Common myeloid progenitor, CD34-positive (primary cell): Measurements from ENCODE around the gene DCUN1D4.

ENCODE experiments used
- CTCF ChIA-PET: fragments of 350-600 bp; sonication (Branson Sonifier 250); formaldehyde crosslinking; loops from one replicate; lab custom pipeline; 2021; ENCODE audit warnings: antibody characterized with exemption; lab: Charles Lee
- POLR2A ChIA-PET: fragments of 350-600 bp; sonication (Branson Sonifier 250); formaldehyde crosslinking; loops from one replicate; lab custom pipeline; 2021; ENCODE audit warnings: antibody characterized with exemption; lab: Charles Lee
- DNase-seq, 3 donors: peaks; one replicate each; pipeline versions ENCODE4 v3.0.0 to v3.0.0-alpha.2; 2013
- H3K27ac ChIP-seq, 2 experiments: 1 replicate in 1 of 2; 2 replicates in 1 of 2; pipeline ENCODE4 v1.7.0; 2013; ENCODE audit warnings: inconsistent platforms in 2 of 2, low read length in 2 of 2, mild to moderate bottlenecking in 2 of 2, low read depth in 1 of 2, moderate library complexity in 1 of 2; ENCODE audit not compliant: severe bottlenecking in 2 of 2, insufficient read depth in 1 of 2, poor library complexity in 1 of 2
- H3K27me3 ChIP-seq, 5 experiments: replicated peaks in 2 of 5; 1 replicate in 3 of 5; 2 replicates in 2 of 5; pipeline versions ENCODE4 v1.6.1 to v1.7.0; 2013; ENCODE audit warnings: low read length in 4 of 5, mild to moderate bottlenecking in 2 of 5, moderate library complexity in 2 of 5, inconsistent platforms in 1 of 5; ENCODE audit not compliant: insufficient read depth in 5 of 5, control insufficient read depth in 4 of 5
- H3K36me3 ChIP-seq, 4 experiments: 1 replicate in 2 of 4; 2 replicates in 2 of 4; pipeline versions ENCODE4 v1.6.1 to v1.7.0; 2013; ENCODE audit warnings: low read length in 3 of 4, control low read depth in 1 of 4, mild to moderate bottlenecking in 1 of 4; ENCODE audit not compliant: control insufficient read depth in 4 of 4, insufficient read depth in 4 of 4
- H3K4me1 ChIP-seq, 4 experiments: 1 replicate in 3 of 4; 2 replicates in 1 of 4; pipeline versions ENCODE4 v1.6.1 to v1.7.1; 2013; ENCODE audit warnings: low read length in 3 of 4, mild to moderate bottlenecking in 3 of 4, control low read depth in 1 of 4, inconsistent platforms in 1 of 4, moderate library complexity in 1 of 4; ENCODE audit not compliant: control insufficient read depth in 4 of 4, insufficient read depth in 4 of 4; ENCODE audit errors: control extremely low read depth in 1 of 4
- H3K4me3 ChIP-seq, 7 experiments: 1 replicate in 4 of 7; 2 replicates in 3 of 7; pipeline versions ENCODE4 v1.5.1 to v1.7.0; 2013; ENCODE audit warnings: mild to moderate bottlenecking in 7 of 7, low read length in 6 of 7, moderate library complexity in 6 of 7, inconsistent platforms in 2 of 7, low read depth in 2 of 7, control low read depth in 1 of 7; ENCODE audit not compliant: insufficient read depth in 4 of 7, control insufficient read depth in 1 of 7; ENCODE audit errors: extremely low read depth in 1 of 7
- H3K9me3 ChIP-seq, 5 experiments: 1 replicate in 4 of 5; 2 replicates in 1 of 5; pipeline versions ENCODE4 v1.6.1 to v1.7.1; 2013; ENCODE audit warnings: low read length in 4 of 5, mild to moderate bottlenecking in 2 of 5, inconsistent platforms in 1 of 5, low read depth in 1 of 5, moderate library complexity in 1 of 5; ENCODE audit not compliant: control insufficient read depth in 4 of 5, insufficient read depth in 2 of 5; ENCODE audit errors: control extremely low read depth in 1 of 5
- WGBS: methylation state at CpG from one replicate; pipeline ENCODE4 v1.1.5; 2013; ENCODE audit not compliant: insufficient coverage; 5-methylcytosine and 5-hydroxymethylcytosine counted together

DCUN1D4 gene

DNA sequence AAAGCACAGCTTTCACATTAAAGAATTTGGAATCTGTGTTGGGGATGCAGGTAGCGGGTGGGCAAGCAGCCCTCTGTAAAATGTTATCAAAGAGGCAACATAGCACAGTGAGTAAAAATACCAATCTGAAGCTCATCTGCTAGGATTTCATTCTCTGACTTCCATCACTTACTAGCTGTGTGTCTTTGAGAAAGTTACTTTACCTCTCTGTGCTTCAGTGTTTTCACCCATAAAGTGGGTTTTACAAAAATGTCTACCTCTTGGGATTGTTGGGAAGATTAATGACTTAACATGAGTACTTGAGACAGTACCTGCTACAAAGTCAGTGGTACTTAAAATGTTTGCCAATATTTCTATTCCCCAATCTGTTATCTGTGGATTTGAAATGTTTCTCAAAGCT is 7.9 kb upstream of the DCUN1D4 start:
- Histone ChIP-seq H3K36me3 (no peaks in the 10 kb centered on the region), H3K4me1 (no peaks in the 10 kb centered on the region), H3K9me3 (no peaks in the 10 kb centered on the region), H3K27me3 (peaks cover 0 to 5% (median 0%) of the 10 kb centered on the region in 5 experiments), H3K4me3 (no peak overlapping the region), H3K27ac (no peak overlapping the region)
- no peak for DNase-seq
- POLR2A ChIA-PET = no interaction called here
- CTCF ChIA-PET = interaction anchor here (1.0 to 2.6 kb wide), 3 partner anchors 55 to 191 kb away, joined by 3 to 12 read pairs (median 4); no protein-coding TSS in a partner anchor
- WGBS = 100% methylated on average over 1 of the region's 1 CpG

DNA sequence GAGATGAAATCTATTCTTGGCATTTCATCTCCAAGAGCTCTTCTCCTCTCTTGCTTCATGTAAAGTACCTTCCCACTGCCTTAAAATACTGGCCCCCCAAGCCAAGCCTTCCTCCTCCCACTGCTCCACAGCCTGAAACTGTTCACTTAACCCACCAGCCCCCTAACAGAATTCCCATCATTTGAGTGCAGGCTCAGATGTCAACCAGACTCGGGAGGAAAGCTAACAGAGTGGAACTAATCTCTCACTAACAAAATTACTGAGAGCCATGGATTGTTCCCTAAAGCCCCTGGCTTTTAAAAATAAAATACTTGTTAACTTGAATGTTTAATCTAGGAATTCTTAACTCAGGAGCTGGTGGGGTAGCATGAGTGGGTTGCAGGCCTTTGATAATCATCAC is 7.1 kb upstream of the DCUN1D4 start:
- Histone ChIP-seq H3K4me1 (no peaks in the 10 kb centered on the region), H3K4me3 (no peak overlapping the region), H3K36me3 (no peaks in the 10 kb centered on the region), H3K9me3 (no peaks in the 10 kb centered on the region), H3K27me3 (peaks cover 0 to 5% (median 0%) of the 10 kb centered on the region in 5 experiments), H3K27ac (no peak overlapping the region)
- WGBS = no CpG with 5 or more reads among the region's 1 CpG
- POLR2A ChIA-PET = no interaction called here
- CTCF ChIA-PET = interaction anchor here (0.6 to 2.6 kb wide), 4 partner anchors 51 to 190 kb away, joined by 3 to 12 read pairs (median 5); no protein-coding TSS in a partner anchor
- DNase-seq = no peak

DNA sequence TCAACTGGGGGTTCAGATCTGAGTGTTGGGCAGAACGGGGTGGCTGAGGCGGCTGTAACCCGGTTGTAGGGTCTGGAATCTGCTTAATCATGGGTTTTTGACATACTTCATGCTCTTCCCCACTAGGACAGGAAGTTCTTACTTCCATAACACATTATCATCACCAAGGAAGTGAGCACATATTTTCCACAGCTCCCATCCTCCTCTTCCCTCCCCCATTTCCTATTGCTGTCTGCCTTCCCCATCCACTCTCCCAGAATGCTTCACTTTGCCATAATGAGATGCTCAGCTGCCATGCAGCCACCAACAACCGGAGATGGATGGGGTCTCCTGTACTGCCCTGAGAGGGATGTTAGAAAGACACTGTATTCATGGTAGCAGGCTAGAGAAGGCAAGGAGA is 6.4 kb upstream of the DCUN1D4 start:
- no peak for DNase-seq
- POLR2A ChIA-PET = no interaction called here
- peaks cover 0 to 5% (median 0%) of the 10 kb centered on the region in 5 experiments for H3K27me3 ChIP-seq
- no peak overlapping the region for H3K27ac ChIP-seq
- no peaks in the 10 kb centered on the region for H3K9me3 ChIP-seq
- no peaks in the 10 kb centered on the region for H3K4me1 ChIP-seq
- CTCF ChIA-PET = interaction anchor here (1.1 to 2.6 kb wide), 3 partner anchors 50 to 189 kb away, joined by 3 to 12 read pairs (median 3); no protein-coding TSS in a partner anchor
- no peak overlapping the region for H3K4me3 ChIP-seq
- no CpG with 5 or more reads among the region's 4 CpGs for WGBS
- no peaks in the 10 kb centered on the region for H3K36me3 ChIP-seq

DNA sequence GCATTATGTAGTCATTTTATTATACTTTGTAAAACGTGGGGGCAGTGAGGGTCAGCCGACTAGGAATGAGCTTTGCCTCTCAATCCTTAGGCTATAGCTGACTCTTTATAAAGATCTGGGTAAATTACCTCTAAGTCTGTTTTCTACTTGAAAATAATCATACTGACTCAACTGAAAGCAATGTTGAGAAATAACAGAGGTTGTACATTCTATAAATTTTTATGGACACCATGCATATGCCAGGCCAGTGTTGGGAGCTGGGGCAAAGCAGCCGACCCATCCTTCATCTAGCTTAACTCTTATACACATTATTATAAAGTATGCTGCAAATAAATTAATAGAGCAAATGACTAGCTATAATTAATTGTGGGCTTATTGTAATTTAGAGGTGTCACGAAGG is 2.2 kb upstream of the DCUN1D4 start:
- no CpG with 5 or more reads among the region's 4 CpGs for WGBS
- no peaks in the 10 kb centered on the region for H3K36me3 ChIP-seq
- H3K4me1 ChIP-seq = peaks cover 7 to 16% (median 12%) of the 10 kb centered on the region in 4 experiments
- H3K9me3 ChIP-seq = no peaks in the 10 kb centered on the region
- no peak overlapping the region for H3K4me3 ChIP-seq
- DNase-seq = no peak
- ChIA-PET CTCF (no interaction called here), POLR2A (no interaction called here)
- H3K27me3 ChIP-seq = peaks cover 0 to 2% (median 0%) of the 10 kb centered on the region in 5 experiments
- H3K27ac ChIP-seq = no peak overlapping the region

DNA sequence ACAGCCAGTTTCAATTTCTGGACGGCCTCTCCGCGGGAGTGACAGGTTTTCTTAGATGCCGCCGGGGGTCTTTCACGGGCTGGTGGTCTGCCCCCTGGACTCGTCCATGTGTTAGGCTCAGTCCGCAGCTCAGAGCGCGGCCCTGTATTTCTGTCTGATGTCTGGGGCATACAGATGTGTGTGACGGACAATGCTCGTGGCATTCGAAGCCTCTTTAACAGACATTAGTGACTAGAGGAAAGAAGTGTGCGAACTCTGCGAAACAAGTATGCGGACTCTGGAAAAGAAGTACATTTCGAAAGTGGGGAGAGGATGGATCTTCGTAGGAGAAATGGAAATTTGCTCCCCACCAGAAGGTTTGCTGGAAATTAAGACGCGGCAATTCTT is 793 bp upstream of the DCUN1D4 start:
- Histone ChIP-seq H3K4me1 (peaks cover 7 to 16% (median 12%) of the 10 kb centered on the region in 4 experiments), H3K27me3 (peaks cover 0 to 2% (median 0%) of the 10 kb centered on the region in 5 experiments), H3K36me3 (peaks cover 0 to 4% (median 0%) of the 10 kb centered on the region in 4 experiments), H3K9me3 (no peaks in the 10 kb centered on the region), H3K4me3 (peak overlapping the region; percentile 75 to 95 (median 89)), H3K27ac (no peak overlapping the region)
- CTCF ChIA-PET = interaction anchor here (1.2 to 1.5 kb wide), 4 partner anchors 11 to 186 kb away, joined by 3 to 8 read pairs (median 4); no protein-coding TSS in a partner anchor
- 0% methylated on average over 20 of the region's 20 CpGs for WGBS
- POLR2A ChIA-PET = no interaction called here
- peak in 2 of 3 donors; percentile 36 to 46 for DNase-seq

DNA sequence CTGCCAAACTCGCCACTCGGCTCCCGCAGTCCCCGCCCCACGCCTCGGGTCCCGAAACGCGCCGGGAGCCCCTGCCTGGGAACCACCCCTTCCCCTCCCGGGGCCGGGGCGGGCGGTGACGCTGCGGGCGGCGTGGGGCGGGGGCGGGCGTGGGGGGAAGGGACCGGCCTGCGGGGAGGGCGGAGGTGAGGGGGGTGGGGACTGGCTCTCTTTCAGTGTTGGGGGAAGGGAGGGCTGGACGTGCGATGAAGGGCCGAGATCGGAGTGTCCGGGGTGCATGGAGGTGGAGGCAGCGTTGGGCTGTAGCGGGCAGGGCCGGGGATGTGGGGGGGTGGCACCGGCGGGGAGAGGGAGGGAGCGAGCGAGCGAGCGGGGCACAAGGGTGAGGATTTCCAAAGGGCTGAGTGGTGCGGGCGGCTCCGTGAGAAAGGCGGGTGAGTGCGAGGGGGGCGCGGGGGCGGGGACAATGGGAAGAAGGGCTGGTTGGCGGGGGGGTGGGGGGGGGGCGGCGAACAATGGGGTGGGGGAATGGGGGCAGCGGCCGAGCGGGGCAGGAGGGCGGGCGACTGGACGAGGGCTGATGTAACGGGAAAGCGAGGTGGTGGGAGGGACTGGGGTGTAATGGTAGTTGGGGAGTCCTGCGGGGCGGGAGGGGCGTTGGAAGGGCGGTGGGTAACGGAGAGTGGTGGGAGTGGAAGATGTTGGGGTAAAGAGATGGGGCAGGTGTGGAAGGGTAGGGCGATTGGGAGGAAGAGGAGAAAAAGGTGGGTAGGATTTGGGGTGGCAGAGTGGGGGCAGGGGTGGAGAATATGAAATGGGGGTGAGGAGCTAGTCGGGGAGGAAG is 578 bp downstream of the DCUN1D4 start:
- peaks cover 0 to 4% (median 0%) of the 10 kb centered on the region in 4 experiments for H3K36me3 ChIP-seq
- H3K27me3 ChIP-seq = peaks cover 0 to 2% (median 0%) of the 10 kb centered on the region in 5 experiments
- CTCF ChIA-PET = interaction anchor here (1.0 to 1.5 kb wide), 5 partner anchors 9 to 184 kb away, joined by 3 to 8 read pairs (median 4); no protein-coding TSS in a partner anchor
- DNase-seq = peak; percentile 39 to 82 (median 71)
- H3K4me1 ChIP-seq = peaks cover 7 to 16% (median 12%) of the 10 kb centered on the region in 4 experiments
- POLR2A ChIA-PET = no interaction called here
- 0% methylated on average over 15 of the region's 64 CpGs for WGBS
- peak overlapping the region in 1 of 2 experiments; percentile 81 for H3K27ac ChIP-seq
- H3K4me3 ChIP-seq = peak overlapping the region; percentile 75 to 95 (median 89)
- no peaks in the 10 kb centered on the region for H3K9me3 ChIP-seq
